GM12878 (cell line): Measurements from ENCODE around the gene SF3B4. TPM values are rescaled to one million over a fixed set of nuclear protein-coding genes. Genes with fewer than 3 reads are reported as not detected.

Experiments
- ATAC-seq: fragments of 200-7000 bp; cut with Tn5 transposase; 3 replicates; pipeline ENCODE4 v1.9.1; 2020; ENCODE audit warnings: mild to moderate bottlenecking, moderate library complexity
- BruUV-seq: library from RNA; stranded (reverse); fragments of 400-500 nt; replicated peaks from 2 replicates; lab custom pipeline; 2021; lab: Mats Ljungman, UMichigan
- CTCF ChIA-PET: fragments of 300-600 bp; sonication (Branson Sonifier 250); formaldehyde crosslinking; extraction: SDS; loops from one replicate; lab custom pipeline; 2021; ENCODE audit warnings: inconsistent platforms; lab: Yijun Ruan, JAX
- POLR2A ChIA-PET: fragments of 350-600 bp; formaldehyde crosslinking; extraction: SDS; loops from one replicate; lab custom pipeline; 2021; ENCODE audit warnings: inconsistent platforms; lab: Charles Lee
- RAD21 ChIA-PET: fragments of 300-600 bp; sonication (Branson Sonifier 250); formaldehyde crosslinking; loops from one replicate; lab custom pipeline; 2023; ENCODE audit warnings: antibody characterized with exemption; ENCODE audit not compliant: unreplicated experiment; lab: Charles Lee
- SMC1A ChIA-PET: fragments of 300-600 bp; sonication (Branson Sonifier 250); formaldehyde crosslinking; loops from one replicate; lab custom pipeline; 2023; ENCODE audit not compliant: unreplicated experiment, uncharacterized antibody; lab: Charles Lee
- DNase-seq: peaks from one replicate; pipeline ENCODE4 v3.0.0-alpha.2; 2011; ENCODE audit warnings: low read depth, low spot score
- FAIRE-seq: peaks from 3 replicates; lab custom pipeline; 2011; peaks lifted over from hg19 to GRCh38; lab: Jason Lieb, UNC
- H2AFZ ChIP-seq: 2 replicates; pipeline ENCODE4 v1.6.0; 2011; ENCODE audit warnings: low read depth, low read length, control low read depth; ENCODE audit not compliant: control insufficient read depth
- H3K27ac ChIP-seq: 2 replicates; pipeline ENCODE4 v1.5.1; 2011; ENCODE audit warnings: control low read depth; ENCODE audit not compliant: control insufficient read depth, insufficient read depth
- H3K27me3 ChIP-seq, 2 experiments: replicated peaks in 1 of 2; 2 replicates each; pipeline versions ENCODE4 v1.6.0 to v1.6.1; 2011; ENCODE audit warnings: low read length in 1 of 2; ENCODE audit not compliant: control insufficient read depth in 2 of 2, insufficient read depth in 2 of 2
- H3K36me3 ChIP-seq, 2 experiments: 2 replicates each; pipeline ENCODE4 v1.5.1; 2011; ENCODE audit warnings: low read length in 1 of 2; ENCODE audit not compliant: control insufficient read depth in 2 of 2, insufficient read depth in 2 of 2
- H3K4me1 ChIP-seq: 2 replicates; pipeline ENCODE4 v1.6.1; 2011; ENCODE audit warnings: mild to moderate bottlenecking, low read length, moderate library complexity, mixed read lengths; ENCODE audit not compliant: control insufficient read depth, insufficient read depth
- H3K4me2 ChIP-seq: 2 replicates; pipeline ENCODE4 v1.6.0; 2011; ENCODE audit warnings: control low read depth; ENCODE audit not compliant: control insufficient read depth, insufficient read depth
- H3K4me3 ChIP-seq: fragments of 200-600 bp; sonication (generic); 2 replicates; pipeline ENCODE4 v1.5.1; 2016
- H3K79me2 ChIP-seq: 2 replicates; pipeline ENCODE4 v1.6.0; 2011; ENCODE audit warnings: low read length; ENCODE audit not compliant: control insufficient read depth, insufficient read depth
- H3K9ac ChIP-seq: 2 replicates; pipeline ENCODE4 v1.8.0; 2011; ENCODE audit warnings: low read length, control low read depth, mixed read lengths; ENCODE audit not compliant: control insufficient read depth, insufficient read depth
- H3K9me3 ChIP-seq: replicated peaks from 3 replicates; pipeline ENCODE4 v1.5.1; 2011; ENCODE audit warnings: mild to moderate bottlenecking, low read length; ENCODE audit not compliant: control insufficient read depth, insufficient read depth
- H4K20me1 ChIP-seq: 2 replicates; pipeline ENCODE4 v1.6.0; 2011; ENCODE audit not compliant: control insufficient read depth, insufficient read depth
- IKZF2 ChIP-seq, 2 experiments: fragments of 450-650 bp; IDR thresholded peaks; 2 replicates each; pipeline ENCODE4 v1.6.1; 2017; ENCODE audit warnings: mild to moderate bottlenecking in 2 of 2, moderate library complexity in 2 of 2
- JUNB ChIP-seq: IDR thresholded peaks from 2 replicates; pipeline ENCODE4 v1.6.1; 2016; ENCODE audit warnings: antibody characterized with exemption, mild to moderate bottlenecking
- POLR2AphosphoS2 ChIP-seq: IDR thresholded peaks from 2 replicates; pipeline ENCODE4 v1.6.1; 2011; ENCODE audit warnings: low read depth, mild to moderate bottlenecking, low read length, improper control_type of control experiment, moderate library complexity
- SPI1 ChIP-seq: IDR thresholded peaks from 2 replicates; pipeline ENCODE4 v1.6.1; 2011; ENCODE audit warnings: low read depth, mild to moderate bottlenecking, low read length, moderate library complexity, borderline replicate concordance; ENCODE audit not compliant: insufficient read depth
- STAT3 ChIP-seq: IDR thresholded peaks from 2 replicates; pipeline ENCODE4 v1.6.1; 2011; ENCODE audit warnings: low read depth, low read length, improper control_type of control experiment
- TCF12 ChIP-seq: IDR thresholded peaks from 2 replicates; pipeline ENCODE4 v1.6.1; 2011; ENCODE audit warnings: low read depth, mild to moderate bottlenecking, low read length
- YBX1 ChIP-seq: fragments of 450-650 bp; IDR thresholded peaks from 2 replicates; pipeline ENCODE4 v1.6.1; 2016; ENCODE audit warnings: antibody characterized with exemption
- WGBS: methylation state at CpG from one replicate; pipeline ENCODE4 v1.1.6; 2016; ENCODE audit warnings: low lambda C conversion rate; ENCODE audit not compliant: insufficient replicate concordance, insufficient coverage; ENCODE audit errors: missing lambda C conversion rate; 5-methylcytosine and 5-hydroxymethylcytosine counted together
- in situ Hi-C: fragments of 300-500 bp; cut with MboI; formaldehyde crosslinking; loops from 9 replicates; pipeline ENCODE4 v1.14.3; 2018; ENCODE audit warnings: mixed read lengths
- intact Hi-C: fragments of 100-400 bp; cut with micrococcal nuclease; formaldehyde crosslinking; loops from one replicate; pipeline ENCODE4 v1.14.2; 2022; ENCODE audit not compliant: unreplicated experiment
- polyA plus RNA-seq, 11 experiments: library from polyadenylated mRNA; depleted of rRNA in 4 of 11; unstranded in 6 of 11; stranded (reverse) in 5 of 11; fragments of >200 nt; fragmentation: Nextera tagmentation in 4 of 11; fragmentation: Illumina TruSeq in 1 of 11; extraction: Ambion mirVana in 4 of 11; extraction: Trizol in 1 of 11; gene quantifications; 1 replicate in 1 of 11; 2 replicates in 10 of 11; pipeline versions ENCODE4 v1.2.1 to v1.2.3, GENCODE V29; 2011 to 2016; ENCODE audit warnings: inconsistent platforms in 2 of 11, missing spikeins in 2 of 11, low read depth in 1 of 11
- total RNA-seq, 4 experiments: library from RNA; depleted of rRNA in 3 of 4; stranded (reverse); fragments of >200 nt in 3 of 4; fragmentation: Illumina TruSeq in 1 of 4; extraction: Trizol in 1 of 4; gene quantifications; 2 replicates each; pipeline versions ENCODE4 v1.2.1 to v1.2.3, GENCODE V29; 2013 to 2021
- TF ChIP-seq, protein P1 (sequence below): fragments of 450-650 bp; IDR thresholded peaks from 2 replicates; pipeline ENCODE4 v1.6.1; 2017; ENCODE audit warnings: mild to moderate bottlenecking, moderate library complexity
- TF ChIP-seq, protein P2 (sequence below): IDR thresholded peaks from 2 replicates; pipeline ENCODE4 v1.6.1; 2012; ENCODE audit warnings: low read depth, low read length, improper control_type of control experiment
- TF ChIP-seq, protein P3 (sequence below): IDR thresholded peaks from 2 replicates; pipeline ENCODE4 v1.6.1; 2011; ENCODE audit warnings: mild to moderate bottlenecking, low read depth, low read length, moderate library complexity; ENCODE audit not compliant: insufficient replicate concordance
- TF ChIP-seq, protein P4 (sequence below): fragments of 450-650 bp; formaldehyde crosslinking; IDR thresholded peaks from 2 replicates; pipeline ENCODE4 v1.4.0; 2022; ENCODE audit warnings: mild to moderate bottlenecking, moderate library complexity

Gene SF3B4
- total and polyA plus RNA-seq, 10 of the 15 experiments (the other 5 are each of a cell fraction or from before 2014, with no cell fraction given): 1.9 to 146 (median 27.5) TPM

DNA sequence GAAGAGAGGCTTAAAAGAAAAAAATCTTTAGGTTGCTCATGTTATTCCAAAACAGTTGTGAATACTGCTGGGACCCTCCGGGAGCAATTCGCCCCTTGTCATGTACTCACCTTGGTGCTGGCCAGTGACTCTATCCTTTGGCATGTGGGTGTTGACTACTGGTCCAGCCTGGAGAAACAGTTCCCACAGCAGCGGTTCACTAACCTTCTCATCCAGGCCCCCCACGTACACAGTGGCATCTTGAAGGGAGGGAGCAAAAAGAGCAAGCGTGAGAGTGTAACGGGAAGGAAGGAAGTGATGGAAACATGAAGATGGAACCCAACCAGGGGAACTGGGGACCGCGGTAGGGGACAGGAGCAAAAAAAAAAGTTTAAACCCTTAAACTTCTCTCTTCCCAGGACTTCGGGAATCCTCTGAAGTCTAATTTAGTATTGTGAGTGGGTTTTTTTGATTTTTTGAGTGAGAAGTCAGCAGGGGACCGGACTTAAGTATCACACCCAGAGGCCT is 494 bp downstream of the SF3B4 start:
- Histone ChIP-seq H3K4me2 (peak overlapping the region; percentile 85), H3K79me2 (peaks cover 28% of the 10 kb centered on the region), H3K36me3 (peaks cover 7 to 11% of the 10 kb centered on the region in 2 experiments)
- TF ChIP-seq, protein P1, sequence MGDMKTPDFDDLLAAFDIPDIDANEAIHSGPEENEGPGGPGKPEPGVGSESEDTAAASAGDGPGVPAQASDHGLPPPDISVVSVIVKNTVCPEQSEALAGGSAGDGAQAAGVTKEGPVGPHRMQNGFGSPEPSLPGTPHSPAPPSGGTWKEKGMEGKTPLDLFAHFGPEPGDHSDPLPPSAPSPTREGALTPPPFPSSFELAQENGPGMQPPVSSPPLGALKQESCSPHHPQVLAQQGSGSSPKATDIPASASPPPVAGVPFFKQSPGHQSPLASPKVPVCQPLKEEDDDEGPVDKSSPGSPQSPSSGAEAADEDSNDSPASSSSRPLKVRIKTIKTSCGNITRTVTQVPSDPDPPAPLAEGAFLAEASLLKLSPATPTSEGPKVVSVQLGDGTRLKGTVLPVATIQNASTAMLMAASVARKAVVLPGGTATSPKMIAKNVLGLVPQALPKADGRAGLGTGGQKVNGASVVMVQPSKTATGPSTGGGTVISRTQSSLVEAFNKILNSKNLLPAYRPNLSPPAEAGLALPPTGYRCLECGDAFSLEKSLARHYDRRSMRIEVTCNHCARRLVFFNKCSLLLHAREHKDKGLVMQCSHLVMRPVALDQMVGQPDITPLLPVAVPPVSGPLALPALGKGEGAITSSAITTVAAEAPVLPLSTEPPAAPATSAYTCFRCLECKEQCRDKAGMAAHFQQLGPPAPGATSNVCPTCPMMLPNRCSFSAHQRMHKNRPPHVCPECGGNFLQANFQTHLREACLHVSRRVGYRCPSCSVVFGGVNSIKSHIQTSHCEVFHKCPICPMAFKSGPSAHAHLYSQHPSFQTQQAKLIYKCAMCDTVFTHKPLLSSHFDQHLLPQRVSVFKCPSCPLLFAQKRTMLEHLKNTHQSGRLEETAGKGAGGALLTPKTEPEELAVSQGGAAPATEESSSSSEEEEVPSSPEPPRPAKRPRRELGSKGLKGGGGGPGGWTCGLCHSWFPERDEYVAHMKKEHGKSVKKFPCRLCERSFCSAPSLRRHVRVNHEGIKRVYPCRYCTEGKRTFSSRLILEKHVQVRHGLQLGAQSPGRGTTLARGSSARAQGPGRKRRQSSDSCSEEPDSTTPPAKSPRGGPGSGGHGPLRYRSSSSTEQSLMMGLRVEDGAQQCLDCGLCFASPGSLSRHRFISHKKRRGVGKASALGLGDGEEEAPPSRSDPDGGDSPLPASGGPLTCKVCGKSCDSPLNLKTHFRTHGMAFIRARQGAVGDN: no peak
- TF ChIP-seq STAT3 (no peak), IKZF2 (IDR thresholded peaks at IDR 0.05) (no peak), TCF12 (no peak), JUNB (no peak), YBX1 (no peak), SPI1 (no peak), POLR2AphosphoS2 (no peak)
- TF ChIP-seq, protein P2, sequence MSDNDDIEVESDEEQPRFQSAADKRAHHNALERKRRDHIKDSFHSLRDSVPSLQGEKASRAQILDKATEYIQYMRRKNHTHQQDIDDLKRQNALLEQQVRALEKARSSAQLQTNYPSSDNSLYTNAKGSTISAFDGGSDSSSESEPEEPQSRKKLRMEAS: no peak
- TF ChIP-seq, protein P3, sequence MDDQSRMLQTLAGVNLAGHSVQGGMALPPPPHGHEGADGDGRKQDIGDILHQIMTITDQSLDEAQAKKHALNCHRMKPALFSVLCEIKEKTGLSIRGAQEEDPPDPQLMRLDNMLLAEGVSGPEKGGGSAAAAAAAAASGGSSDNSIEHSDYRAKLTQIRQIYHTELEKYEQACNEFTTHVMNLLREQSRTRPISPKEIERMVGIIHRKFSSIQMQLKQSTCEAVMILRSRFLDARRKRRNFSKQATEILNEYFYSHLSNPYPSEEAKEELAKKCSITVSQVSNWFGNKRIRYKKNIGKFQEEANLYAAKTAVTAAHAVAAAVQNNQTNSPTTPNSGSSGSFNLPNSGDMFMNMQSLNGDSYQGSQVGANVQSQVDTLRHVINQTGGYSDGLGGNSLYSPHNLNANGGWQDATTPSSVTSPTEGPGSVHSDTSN: no peak
- TF ChIP-seq, protein P4, sequence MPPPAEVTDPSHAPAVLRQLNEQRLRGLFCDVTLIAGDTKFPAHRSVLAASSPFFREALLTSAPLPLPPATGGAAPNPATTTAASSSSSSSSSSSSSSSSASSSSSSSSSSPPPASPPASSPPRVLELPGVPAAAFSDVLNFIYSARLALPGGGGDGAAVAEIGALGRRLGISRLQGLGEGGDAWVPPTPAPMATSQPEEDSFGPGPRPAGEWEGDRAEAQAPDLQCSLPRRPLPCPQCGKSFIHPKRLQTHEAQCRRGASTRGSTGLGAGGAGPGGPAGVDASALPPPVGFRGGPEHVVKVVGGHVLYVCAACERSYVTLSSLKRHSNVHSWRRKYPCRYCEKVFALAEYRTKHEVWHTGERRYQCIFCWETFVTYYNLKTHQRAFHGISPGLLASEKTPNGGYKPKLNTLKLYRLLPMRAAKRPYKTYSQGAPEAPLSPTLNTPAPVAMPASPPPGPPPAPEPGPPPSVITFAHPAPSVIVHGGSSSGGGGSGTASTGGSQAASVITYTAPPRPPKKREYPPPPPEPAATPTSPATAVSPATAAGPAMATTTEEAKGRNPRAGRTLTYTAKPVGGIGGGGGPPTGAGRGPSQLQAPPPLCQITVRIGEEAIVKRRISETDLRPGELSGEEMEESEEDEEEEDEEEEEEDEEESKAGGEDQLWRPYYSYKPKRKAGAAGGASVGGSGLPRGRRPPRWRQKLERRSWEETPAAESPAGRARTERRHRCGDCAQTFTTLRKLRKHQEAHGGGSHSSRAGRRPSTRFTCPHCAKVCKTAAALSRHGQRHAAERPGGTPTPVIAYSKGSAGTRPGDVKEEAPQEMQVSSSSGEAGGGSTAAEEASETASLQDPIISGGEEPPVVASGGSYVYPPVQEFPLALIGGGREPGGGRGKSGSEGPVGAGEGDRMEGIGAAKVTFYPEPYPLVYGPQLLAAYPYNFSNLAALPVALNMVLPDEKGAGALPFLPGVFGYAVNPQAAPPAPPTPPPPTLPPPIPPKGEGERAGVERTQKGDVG: no peak
- TF ChIP-seq, all 136 proteins: peak for 0
- H3K27me3 ChIP-seq: no peaks in the 10 kb centered on the region
- WGBS: 0% methylated on average over 10 of the region's 10 CpGs
- H3K27ac ChIP-seq: peak overlapping the region; percentile 92
- peak overlapping the region; percentile 83 for H2AFZ ChIP-seq
- intact Hi-C loops: no loop called here
- H3K4me1 ChIP-seq: peaks cover 10% of the 10 kb centered on the region
- H4K20me1 ChIP-seq: no peaks in the 10 kb centered on the region
- in situ Hi-C loops: no loop called here
- FAIRE-seq: peak; percentile 57
- peak overlapping the region; percentile 99 for H3K4me3 ChIP-seq
- H3K9me3 ChIP-seq: no peaks in the 10 kb centered on the region
- no TSS peak for BruUV-seq
- H3K9ac ChIP-seq: peak overlapping the region; percentile 93
- DNase-seq: no peak
- POLR2A ChIA-PET: no interaction called here
- CTCF ChIA-PET: no interaction called here
- SMC1A ChIA-PET: interaction anchor here (1.4 kb wide), 1 partner anchor 38 kb away, joined by 3 read pairs; no protein-coding TSS in a partner anchor
- RAD21 ChIA-PET: no interaction called here
- no peak; the same call in 2 of the 3 replicates for ATAC-seq
